IMR-90 (cell line): Measurements from ENCODE around the gene SHROOM3. TPM values are rescaled to one million over a fixed set of nuclear protein-coding genes. Genes with fewer than 3 reads are reported as not detected.
A peak's percentile ranks its signal among the peaks of the same experiment; 100 is the strongest.

Experiments
- ATAC-seq: fragments of 200-7000 bp; cut with Tn5 transposase; 2 replicates; pipeline ENCODE4 v1.9.1; 2020; ENCODE audit warnings: low read depth, mild to moderate bottlenecking, moderate library complexity
- BruUV-seq: library from RNA; stranded (reverse); fragments of 400-500 nt; replicated peaks from 2 replicates; lab custom pipeline; 2021; lab: Mats Ljungman, UMichigan
- CTCF ChIA-PET: fragments of 300-600 bp; formaldehyde crosslinking; extraction: SDS; loops from one replicate; lab custom pipeline; 2021; ENCODE audit warnings: antibody characterized with exemption; lab: Yijun Ruan, JAX
- POLR2A ChIA-PET: fragments of 300-600 bp; sonication (Branson Sonifier 250); formaldehyde crosslinking; loops from one replicate; lab custom pipeline; 2022; ENCODE audit warnings: antibody characterized with exemption; ENCODE audit not compliant: unreplicated experiment; lab: Charles Lee
- DNase-seq: peaks from one replicate; pipeline ENCODE4 v3.0.0; 2013
- H2AFZ ChIP-seq: replicated peaks from 2 replicates; pipeline ENCODE3; 2013; ENCODE audit warnings: low read length, mild to moderate bottlenecking; ENCODE audit not compliant: poor library complexity
- H2AK5ac ChIP-seq: 2 replicates; pipeline ENCODE4 v1.6.1; 2013; ENCODE audit warnings: low read depth, low read length, inconsistent platforms
- H2AK9ac ChIP-seq: replicated peaks from 2 replicates; pipeline ENCODE3; 2013; ENCODE audit warnings: mild to moderate bottlenecking, low read depth, low read length, moderate library complexity; ENCODE audit not compliant: poor library complexity
- H2BK120ac ChIP-seq: 2 replicates; pipeline ENCODE4 v1.6.1; 2013; ENCODE audit warnings: low read depth, low read length, inconsistent platforms
- H2BK15ac ChIP-seq: 3 replicates; pipeline ENCODE4 v1.6.1; 2013; ENCODE audit warnings: low read depth, low read length, inconsistent platforms
- H2BK20ac ChIP-seq: 2 replicates; pipeline ENCODE4 v1.6.1; 2013; ENCODE audit warnings: low read depth, mild to moderate bottlenecking, inconsistent platforms, low read length, moderate library complexity
- H2BK5ac ChIP-seq: 2 replicates; pipeline ENCODE4 v1.6.1; 2013; ENCODE audit warnings: mild to moderate bottlenecking, low read depth, low read length, inconsistent platforms; ENCODE audit not compliant: poor library complexity, severe bottlenecking
- H3K14ac ChIP-seq: replicated peaks from 2 replicates; pipeline ENCODE4 v1.6.1; 2013; ENCODE audit warnings: low read depth, low read length, inconsistent platforms
- H3K18ac ChIP-seq: 2 replicates; pipeline ENCODE4 v1.6.1; 2013; ENCODE audit warnings: low read depth, low read length, control low read depth
- H3K23ac ChIP-seq: 2 replicates; pipeline ENCODE4 v1.6.1; 2013; ENCODE audit warnings: low read depth, low read length, inconsistent platforms
- H3K27ac ChIP-seq: 2 replicates; pipeline ENCODE4 v1.5.1; 2013; ENCODE audit warnings: mild to moderate bottlenecking, control low read depth, low read length; ENCODE audit not compliant: insufficient read depth
- H3K27me3 ChIP-seq: 2 replicates; pipeline ENCODE4 v1.6.1; 2013; ENCODE audit warnings: low read length; ENCODE audit not compliant: control insufficient read depth, insufficient read depth
- H3K36me3 ChIP-seq: 2 replicates; pipeline ENCODE4 v1.6.1; 2013; ENCODE audit warnings: low read length, mixed read lengths; ENCODE audit not compliant: control insufficient read depth, insufficient read depth
- H3K4ac ChIP-seq: 2 replicates; pipeline ENCODE4 v1.6.1; 2013; ENCODE audit warnings: low read depth, low read length, inconsistent platforms
- H3K4me1 ChIP-seq: 2 replicates; pipeline ENCODE4 v1.6.1; 2013; ENCODE audit warnings: low read length, mixed read lengths; ENCODE audit not compliant: control insufficient read depth, insufficient read depth
- H3K4me2 ChIP-seq: 2 replicates; pipeline ENCODE4 v1.6.1; 2013; ENCODE audit warnings: low read depth, mild to moderate bottlenecking, control low read depth, low read length, moderate library complexity
- H3K4me3 ChIP-seq: 2 replicates; pipeline ENCODE4 v1.5.1; 2013; ENCODE audit warnings: low read depth, mild to moderate bottlenecking, control low read depth, low read length, moderate library complexity; ENCODE audit not compliant: insufficient read depth
- H3K56ac ChIP-seq: 2 replicates; pipeline ENCODE4 v1.6.1; 2013; ENCODE audit warnings: low read length, inconsistent platforms; ENCODE audit not compliant: insufficient read depth; ENCODE audit errors: extremely low read depth
- H3K79me1 ChIP-seq, 2 experiments: 2 replicates each; pipeline ENCODE4 v1.6.1; 2013; ENCODE audit warnings: low read length in 2 of 2, inconsistent platforms in 1 of 2, low read depth in 1 of 2
- H3K9ac ChIP-seq: 2 replicates; pipeline ENCODE4 v1.6.1; 2013; ENCODE audit warnings: low read depth, low read length, control low read depth
- H3K9me1 ChIP-seq: 2 replicates; pipeline ENCODE4 v1.6.1; 2013; ENCODE audit warnings: low read length, inconsistent platforms; ENCODE audit not compliant: insufficient read depth
- H3K9me3 ChIP-seq: 2 replicates; pipeline ENCODE4 v1.6.1; 2013; ENCODE audit warnings: low read length; ENCODE audit not compliant: control insufficient read depth, insufficient read depth
- H4K20me1 ChIP-seq: 2 replicates; pipeline ENCODE4 v1.6.1; 2013; ENCODE audit warnings: low read length, inconsistent platforms; ENCODE audit not compliant: insufficient read depth
- H4K5ac ChIP-seq: 2 replicates; pipeline ENCODE4 v1.6.1; 2013; ENCODE audit warnings: mild to moderate bottlenecking, low read depth, low read length, control low read depth
- H4K8ac ChIP-seq, 2 experiments: 2 replicates each; pipeline ENCODE4 v1.6.1; 2013; ENCODE audit warnings: low read depth in 2 of 2, low read length in 2 of 2, control low read depth in 1 of 2, inconsistent platforms in 1 of 2
- H4K91ac ChIP-seq: 2 replicates; pipeline ENCODE4 v1.6.1; 2013; ENCODE audit warnings: low read depth, low read length, inconsistent platforms; ENCODE audit not compliant: insufficient read depth
- NFE2L2 ChIP-seq: fragments of 150-350 bp; IDR thresholded peaks from 2 replicates; pipeline ENCODE4 v1.6.1; 2016; ENCODE audit warnings: low read depth, mild to moderate bottlenecking, low read length
- SMC3 ChIP-seq: fragments of 150-350 bp; IDR thresholded peaks from 2 replicates; pipeline ENCODE4 v1.6.1; 2016; ENCODE audit warnings: low read depth, mild to moderate bottlenecking, antibody characterized with exemption, low read length, moderate library complexity
- WGBS, 2 experiments: methylation state at CpG; one replicate each; pipeline versions ENCODE4 v1.1.5 to v1.1.7; 2013; ENCODE audit warnings: missing lambda C conversion rate in 2 of 2; ENCODE audit not compliant: insufficient read length in 1 of 2; ENCODE audit errors: extremely low coverage in 2 of 2; 5-methylcytosine and 5-hydroxymethylcytosine counted together
- dilution Hi-C: fragments of 300-500 bp; cut with HindIII; formaldehyde crosslinking; loops from one replicate; pipeline ENCODE4 v1.14.3; 2018; ENCODE audit warnings: low sequenced_read_pairs; ENCODE audit not compliant: unreplicated experiment
- in situ Hi-C: fragments of 300-500 bp; cut with MboI; formaldehyde crosslinking; loops from 3 replicates; pipeline ENCODE4 v1.14.3; 2019; ENCODE audit warnings: low sequenced_read_pairs, inconsistent platforms, mixed read lengths
- intact Hi-C: fragments of 100-400 bp; cut with micrococcal nuclease; formaldehyde crosslinking; loops from 2 replicates; pipeline ENCODE4 v1.10.0; 2022
- polyA plus RNA-seq, 3 experiments: library from polyadenylated mRNA; depleted of rRNA; stranded (reverse); fragments of >200 nt; gene quantifications; 2 replicates each; pipeline ENCODE4 v1.2.3, GENCODE V29; 2012; ENCODE audit warnings: low replicate concordance in 1 of 3
- total RNA-seq: library from RNA; depleted of rRNA; stranded (reverse); fragments of >200 nt; gene quantifications from 2 replicates; pipeline ENCODE4 v1.2.3, GENCODE V29; 2012
- TF ChIP-seq, protein P1 (sequence below): fragments of 150-350 bp; IDR thresholded peaks from 2 replicates; pipeline ENCODE4 v1.6.1; 2016; ENCODE audit warnings: low read depth, mild to moderate bottlenecking, low read length, moderate library complexity, borderline replicate concordance
- TF ChIP-seq, protein P2 (sequence below): fragments of 150-350 bp; IDR thresholded peaks from 2 replicates; pipeline ENCODE4 v1.6.1; 2017; ENCODE audit warnings: mild to moderate bottlenecking, antibody characterized with exemption, low read length, low read depth

The SHROOM3 gene
- total and polyA plus RNA-seq, 2 of the 4 experiments (the other 2 are of a cell fraction), result 10.8 to 19.5 TPM

DNA sequence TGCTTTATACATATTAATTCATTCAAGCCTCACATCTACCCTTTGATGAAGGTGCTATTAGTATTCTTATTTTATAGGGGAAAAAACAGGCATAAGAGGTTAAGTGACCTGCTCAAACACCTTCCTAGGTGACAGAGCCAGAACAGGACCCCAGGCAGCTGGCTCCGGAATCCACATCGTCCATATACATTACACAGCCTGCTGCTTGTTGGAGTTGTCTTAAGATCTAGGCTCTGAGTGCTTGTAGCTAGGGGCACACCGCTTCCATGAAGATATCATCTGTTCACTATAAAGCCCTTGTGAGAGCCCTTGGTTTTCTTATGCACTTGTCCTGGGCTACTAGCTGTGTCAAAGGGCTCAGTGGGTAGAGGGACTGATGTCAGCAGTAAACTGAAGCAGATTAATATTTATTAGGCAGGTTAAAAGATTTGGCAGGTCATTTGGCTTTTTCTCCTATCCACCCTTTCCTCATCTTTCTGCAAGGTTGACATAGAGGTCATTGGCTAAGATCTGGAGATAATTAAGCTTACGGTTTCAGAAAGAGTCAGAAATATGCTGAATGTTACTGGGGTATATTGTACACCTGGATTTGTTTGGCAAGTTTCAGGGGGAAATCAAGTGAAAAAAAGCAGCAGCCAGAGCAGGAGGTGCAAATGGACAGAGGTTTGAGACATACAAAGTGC, 267.6 kb downstream of the SHROOM3 start:
- H4K20me1 ChIP-seq, result no peaks in the 10 kb centered on the region
- peak overlapping the region; percentile 84 for H2BK120ac ChIP-seq
- H3K18ac ChIP-seq, result peak overlapping the region; percentile 45
- in situ Hi-C loops (no loop called here), intact Hi-C loops (no loop called here), dilution Hi-C loops (no loop called here)
- peak overlapping the region; percentile 43; the same call in 1 of the 2 replicates for H3K27ac ChIP-seq
- H3K9me1 ChIP-seq, result peaks cover 24% of the 10 kb centered on the region
- BruUV-seq, result no TSS peak
- peak overlapping the region; percentile 74 for H3K14ac ChIP-seq
- H3K23ac ChIP-seq, result peak overlapping the region; percentile 67; the same call in 1 of the 2 replicates
- peak overlapping the region; percentile 78 for H2BK20ac ChIP-seq
- no peak overlapping the region for H3K4me3 ChIP-seq
- peak overlapping the region; percentile 29; the same call in 1 of the 2 replicates for H3K9ac ChIP-seq
- no peak for DNase-seq
- no peaks in the 10 kb centered on the region for H3K36me3 ChIP-seq
- peak overlapping the region; percentile 73 for H2AK5ac ChIP-seq
- POLR2A ChIA-PET, result interaction anchor here (0.5 kb wide), 1 partner anchor 9 kb away, joined by 10 read pairs; no protein-coding TSS in a partner anchor
- WGBS, 2 experiments, result no CpG with 5 or more reads among the region's 4 CpGs
- no peaks in the 10 kb centered on the region for H3K9me3 ChIP-seq
- peak overlapping the region; percentile 82; the same call in 2 of the 3 replicates for H2BK15ac ChIP-seq
- H4K91ac ChIP-seq, result peak overlapping the region; percentile 86
- no peak for ATAC-seq
- H3K4ac ChIP-seq, result peak overlapping the region; percentile 80
- peak overlapping the region; percentile 58; the same call in 1 of the 2 replicates for H4K5ac ChIP-seq
- no peak overlapping the region; the same call in 1 of the 2 replicates for H3K56ac ChIP-seq
- H4K8ac ChIP-seq, result peak overlapping the region; percentile 47 to 57; a peak in 2 of 4 replicates
- H2AK9ac ChIP-seq, result no peak overlapping the region
- H3K4me2 ChIP-seq, result peak overlapping the region; percentile 21; the same call in 1 of the 2 replicates
- H3K27me3 ChIP-seq, result no peaks in the 10 kb centered on the region
- peaks cover 36 to 88% of the 10 kb centered on the region in 2 experiments for H3K79me1 ChIP-seq
- H3K4me1 ChIP-seq, result peaks cover 36% of the 10 kb centered on the region
- TF ChIP-seq NFE2L2 (no peak), SMC3 (no peak)
- TF ChIP-seq, protein P1, sequence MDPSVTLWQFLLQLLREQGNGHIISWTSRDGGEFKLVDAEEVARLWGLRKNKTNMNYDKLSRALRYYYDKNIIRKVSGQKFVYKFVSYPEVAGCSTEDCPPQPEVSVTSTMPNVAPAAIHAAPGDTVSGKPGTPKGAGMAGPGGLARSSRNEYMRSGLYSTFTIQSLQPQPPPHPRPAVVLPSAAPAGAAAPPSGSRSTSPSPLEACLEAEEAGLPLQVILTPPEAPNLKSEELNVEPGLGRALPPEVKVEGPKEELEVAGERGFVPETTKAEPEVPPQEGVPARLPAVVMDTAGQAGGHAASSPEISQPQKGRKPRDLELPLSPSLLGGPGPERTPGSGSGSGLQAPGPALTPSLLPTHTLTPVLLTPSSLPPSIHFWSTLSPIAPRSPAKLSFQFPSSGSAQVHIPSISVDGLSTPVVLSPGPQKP, result no peak
- TF ChIP-seq, protein P2, sequence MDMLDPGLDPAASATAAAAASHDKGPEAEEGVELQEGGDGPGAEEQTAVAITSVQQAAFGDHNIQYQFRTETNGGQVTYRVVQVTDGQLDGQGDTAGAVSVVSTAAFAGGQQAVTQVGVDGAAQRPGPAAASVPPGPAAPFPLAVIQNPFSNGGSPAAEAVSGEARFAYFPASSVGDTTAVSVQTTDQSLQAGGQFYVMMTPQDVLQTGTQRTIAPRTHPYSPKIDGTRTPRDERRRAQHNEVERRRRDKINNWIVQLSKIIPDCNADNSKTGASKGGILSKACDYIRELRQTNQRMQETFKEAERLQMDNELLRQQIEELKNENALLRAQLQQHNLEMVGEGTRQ, result no peak
- CTCF ChIA-PET, result interaction anchor here (0.8 to 1.4 kb wide), 3 partner anchors 20 to 51 kb away, joined by 3 to 4 read pairs (median 3); no protein-coding TSS in a partner anchor
- peak overlapping the region; percentile 99 for H2BK5ac ChIP-seq
- H2AFZ ChIP-seq, result no peak overlapping the region
